ENCODE data around the gene MBTD1. TPM values are rescaled to one million over a fixed set of nuclear protein-coding genes. Genes with fewer than 3 reads are reported as not detected.

The MBTD1 gene
- total RNA-seq, 2 donors from 2014 or later = 12.0 to 13.6 TPM

DNA sequence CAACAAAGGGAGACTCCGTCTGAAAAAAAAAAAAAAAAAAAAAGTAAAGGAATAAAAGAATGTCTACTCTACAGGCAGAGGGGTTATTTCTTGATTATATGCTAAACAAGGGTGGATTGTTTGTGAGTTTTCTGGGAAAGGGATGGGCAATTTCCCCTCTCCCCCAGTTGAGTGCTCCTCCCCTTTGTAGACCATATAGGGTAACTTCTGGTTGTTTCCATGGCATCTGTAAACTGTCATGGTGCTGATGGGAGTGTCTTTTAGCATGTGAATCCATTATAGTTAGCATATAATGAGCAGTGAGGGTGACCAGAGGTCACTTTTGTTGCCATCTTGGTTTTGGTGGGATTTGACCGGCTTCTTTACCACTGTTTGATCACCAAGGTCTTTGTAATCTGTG is 110.7 kb downstream of the MBTD1 start:
- H3K4me3 Mint-ChIP-seq = no peak overlapping the region
- no peak for ATAC-seq (replicated peaks in 1 of 2)
- peaks cover 23% of the 10 kb centered on the region for H3K4me1 Mint-ChIP-seq (ENCODE audit: low read depth)
- H3K36me3 Mint-ChIP-seq (ENCODE audit: insufficient read depth in 2 of 2) = no peaks in the 10 kb centered on the region
- no peak for DNase-seq
- no peaks in the 10 kb centered on the region for H3K27me3 Mint-ChIP-seq (ENCODE audit: low read depth)
- no peak overlapping the region for H3K27ac Mint-ChIP-seq
- H3K9me3 Mint-ChIP-seq = no peaks in the 10 kb centered on the region

GRCh38 chr17:51147650-51148049 is 112.2 kb downstream of the MBTD1 start:
- ATAC-seq (replicated peaks in 1 of 2) = peak; percentile 49 to 56
- no peaks in the 10 kb centered on the region for H3K9me3 Mint-ChIP-seq

DNA sequence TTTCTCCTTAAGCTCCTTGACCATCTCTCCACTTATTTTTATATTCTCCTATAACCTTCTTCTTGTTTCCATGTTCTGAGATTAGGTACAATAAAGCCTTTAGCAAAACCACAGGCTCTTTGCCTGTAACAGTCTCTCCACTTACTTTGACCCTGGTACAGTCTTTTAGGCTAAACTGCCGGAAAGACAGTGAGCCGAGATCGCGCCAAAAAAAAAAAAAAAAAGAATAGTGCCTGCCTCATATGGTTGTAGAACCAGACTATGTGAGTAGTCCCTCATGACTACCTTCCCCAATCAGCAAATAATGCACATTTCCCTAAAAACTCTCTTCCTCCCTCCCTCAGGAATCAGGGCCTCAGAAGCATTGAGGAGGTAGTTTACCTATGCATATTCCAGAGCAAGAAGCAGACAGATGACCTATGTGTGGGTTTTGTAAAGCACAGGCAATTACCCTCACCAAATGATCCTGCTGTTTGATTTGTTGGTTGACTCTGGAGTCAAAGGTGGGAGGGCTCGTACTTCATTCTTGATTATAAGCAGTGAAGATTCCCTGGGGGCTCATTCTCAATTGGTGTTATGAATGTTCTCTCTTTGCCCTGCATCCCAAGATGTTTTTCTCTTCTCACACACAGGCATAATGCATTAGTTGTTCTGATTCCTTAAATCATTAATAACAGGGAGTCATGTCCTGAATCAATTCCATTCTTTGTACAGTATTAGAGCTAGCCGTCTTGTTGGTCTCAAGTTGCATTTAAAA is 115.4 kb downstream of the MBTD1 start:
- no peak overlapping the region for H3K27ac Mint-ChIP-seq
- ATAC-seq (replicated peaks in 1 of 2) (no peak), DNase-seq (no peak)
- H3K36me3 Mint-ChIP-seq (ENCODE audit: insufficient read depth in 2 of 2) = no peaks in the 10 kb centered on the region
- no peaks in the 10 kb centered on the region for H3K9me3 Mint-ChIP-seq
- peaks cover 23% of the 10 kb centered on the region for H3K4me1 Mint-ChIP-seq (ENCODE audit: low read depth)
- H3K4me3 Mint-ChIP-seq = no peak overlapping the region
- H3K27me3 Mint-ChIP-seq (ENCODE audit: low read depth) = no peaks in the 10 kb centered on the region

More at GRCh38 chr17:51147650-51148049, 112.2 kb downstream of the MBTD1 start:
- Mint-ChIP-seq H3K36me3 (ENCODE audit: insufficient read depth in 2 of 2) (no peaks in the 10 kb centered on the region), H3K27me3 (ENCODE audit: low read depth) (no peaks in the 10 kb centered on the region), H3K4me3 (peak overlapping the region; percentile 4 to 70), H3K27ac (peak overlapping the region; percentile 92), H3K4me1 (ENCODE audit: low read depth) (peaks cover 23% of the 10 kb centered on the region)
- DNase-seq = peak; percentile 12 to 34

- Mint-ChIP-seq H3K27me3 (ENCODE audit: low read depth) (no peaks in the 10 kb centered on the region), H3K4me3 (no peak overlapping the region), H3K27ac (no peak overlapping the region), H3K9me3 (no peaks in the 10 kb centered on the region), H3K36me3 (ENCODE audit: insufficient read depth in 2 of 2) (no peaks in the 10 kb centered on the region), H3K4me1 (ENCODE audit: low read depth) (peaks cover 16% of the 10 kb centered on the region)
- DNase-seq = no peak
- no peak for ATAC-seq (replicated peaks in 1 of 2)
Measured at GRCh38 chr17:51142597-51142996, 117.3 kb downstream of the MBTD1 start.

DNA sequence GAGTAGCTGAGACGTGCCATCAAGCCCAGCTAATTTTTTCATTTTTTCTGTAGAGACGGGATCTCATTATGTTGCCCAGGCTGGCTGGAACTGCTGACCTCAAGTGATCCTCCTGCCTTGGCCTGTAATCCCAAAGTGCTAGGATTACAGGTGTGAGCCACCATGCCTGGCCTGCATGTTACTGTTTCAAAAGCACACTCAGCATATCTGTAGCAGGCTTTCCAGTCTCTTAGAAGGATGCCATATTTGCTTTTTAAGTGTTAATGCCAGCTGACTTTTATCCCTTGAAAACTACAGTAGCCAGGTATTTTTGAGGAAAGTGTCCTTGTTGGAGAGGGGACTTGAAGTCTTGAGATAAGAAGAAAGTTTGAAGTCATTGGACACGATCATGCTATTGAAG is 123.9 kb downstream of the MBTD1 start:
- H3K27me3 Mint-ChIP-seq (ENCODE audit: low read depth) = no peaks in the 10 kb centered on the region
- no peaks in the 10 kb centered on the region for H3K36me3 Mint-ChIP-seq (ENCODE audit: insufficient read depth in 2 of 2)
- no peak overlapping the region for H3K27ac Mint-ChIP-seq
- no peaks in the 10 kb centered on the region for H3K9me3 Mint-ChIP-seq
- DNase-seq = no peak
- H3K4me3 Mint-ChIP-seq = no peak overlapping the region
- H3K4me1 Mint-ChIP-seq (ENCODE audit: low read depth) = peaks cover 18% of the 10 kb centered on the region
- ATAC-seq (replicated peaks in 1 of 2) = no peak

GRCh38 chr17:51133365-51133764 is 126.5 kb downstream of the MBTD1 start:
- H3K9me3 Mint-ChIP-seq = no peaks in the 10 kb centered on the region
- H3K36me3 Mint-ChIP-seq (ENCODE audit: insufficient read depth in 2 of 2) = no peaks in the 10 kb centered on the region
- no peak overlapping the region for H3K4me3 Mint-ChIP-seq
- DNase-seq = no peak
- no peak for ATAC-seq (replicated peaks in 1 of 2)
- H3K27ac Mint-ChIP-seq = no peak overlapping the region
- peaks cover 18% of the 10 kb centered on the region for H3K4me1 Mint-ChIP-seq (ENCODE audit: low read depth)
- no peaks in the 10 kb centered on the region for H3K27me3 Mint-ChIP-seq (ENCODE audit: low read depth)

GRCh38 chr17:51132964-51133319 is 126.9 kb downstream of the MBTD1 start:
- H3K4me1 Mint-ChIP-seq (ENCODE audit: low read depth) = peaks cover 18% of the 10 kb centered on the region
- H3K27ac Mint-ChIP-seq = no peak overlapping the region
- H3K36me3 Mint-ChIP-seq (ENCODE audit: insufficient read depth in 2 of 2) = no peaks in the 10 kb centered on the region
- no peaks in the 10 kb centered on the region for H3K27me3 Mint-ChIP-seq (ENCODE audit: low read depth)
- H3K9me3 Mint-ChIP-seq = no peaks in the 10 kb centered on the region
- DNase-seq = no peak
- peak in 1 of 2 donors; percentile 21 for ATAC-seq (replicated peaks in 1 of 2)
- H3K4me3 Mint-ChIP-seq = no peak overlapping the region

DNA sequence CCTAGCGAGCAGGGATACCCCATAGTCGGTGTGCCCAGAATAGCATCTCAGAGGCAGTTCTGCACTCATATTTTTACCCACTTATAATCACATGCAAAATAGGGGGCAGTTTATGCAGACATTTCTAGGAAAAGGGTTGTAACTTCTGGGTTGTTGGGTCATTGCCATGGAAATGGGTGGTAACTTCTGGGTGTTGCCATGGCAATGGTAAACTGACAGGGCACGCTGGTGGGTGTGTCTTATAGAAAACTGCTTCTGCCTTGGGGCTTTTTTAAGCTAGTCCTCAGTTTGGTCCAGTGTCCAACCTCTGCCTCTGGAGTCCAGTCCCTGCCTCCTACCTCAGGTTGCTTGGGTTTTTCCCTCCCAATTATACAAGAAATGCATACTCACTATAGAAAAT is 131.8 kb downstream of the MBTD1 start:
- no peak overlapping the region for H3K27ac Mint-ChIP-seq
- DNase-seq (peak; percentile 13 to 28), ATAC-seq (replicated peaks in 1 of 2) (peak in 1 of 2 donors; percentile 47)

More for the DNA sequence above, 131.8 kb downstream of the MBTD1 start:
- Mint-ChIP-seq H3K9me3 (no peaks in the 10 kb centered on the region), H3K27me3 (ENCODE audit: low read depth) (no peaks in the 10 kb centered on the region), H3K36me3 (ENCODE audit: insufficient read depth in 2 of 2) (no peaks in the 10 kb centered on the region), H3K4me3 (no peak overlapping the region), H3K4me1 (ENCODE audit: low read depth) (peaks cover 19% of the 10 kb centered on the region)

Other genes starting within 250 kb of the MBTD1 start
- 10 to 100 TPM; 55.0 to 69.8 TPM for gene SPAG9, start 139.2 kb downstream of the MBTD1 start, total RNA-seq
- 10 to 100 TPM; 88.2 to 96.0 TPM for gene NME1, start 106.5 kb downstream of the MBTD1 start, total RNA-seq
- gene NME2, start 93.6 kb downstream of the MBTD1 start, total RNA-seq = 100 to 1,000 TPM; 548 to 602 TPM
- gene UTP18, start 497 bp upstream of the MBTD1 start, total RNA-seq = 10 to 100 TPM; 47.4 to 58.3 TPM